ENCODE measurements around the gene MBD3L2B. TPM values are rescaled to one million over a fixed set of nuclear protein-coding genes. Genes with fewer than 3 reads are reported as not detected.
"Not testable (repeated sequence)": the region's sequence is repeated elsewhere in the genome, so short reads cannot be mapped to it uniquely, and the experiment has no call there.

MBD3L2B gene
- total RNA-seq, 1 donor from 2014 or later: not detected

DNA sequence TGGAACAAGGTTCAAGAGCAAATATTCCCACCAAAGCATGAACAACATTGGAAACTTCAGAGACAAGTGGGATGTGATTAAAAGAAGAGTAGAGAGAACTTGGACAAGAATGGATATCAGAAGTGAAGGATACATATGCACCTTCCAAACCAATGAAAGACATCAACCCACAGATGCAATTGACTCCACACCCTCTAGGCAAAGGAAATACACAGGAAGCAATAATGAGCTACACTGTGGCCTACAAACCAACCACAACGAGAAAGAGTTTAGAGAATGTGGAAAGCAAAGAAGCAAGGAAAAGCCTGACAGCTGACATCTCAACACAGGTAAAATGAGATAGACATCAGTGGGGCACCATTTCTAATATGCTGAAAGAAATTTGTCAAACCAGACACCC is 7.6 kb upstream of the MBD3L2B start:
- DNase-seq; intact Hi-C loops (cut with micrococcal nuclease); ATAC-seq: not testable (repeated sequence)

- no peak for ATAC-seq
- intact Hi-C loops (cut with micrococcal nuclease): no loop called here
- no peak for DNase-seq
Observed at GRCh38 chr19:7018828-7019227, 2.4 kb downstream of the MBD3L2B start.

GRCh38 chr19:7013678-7014077 is 7.6 kb downstream of the MBD3L2B start:
- intact Hi-C loops (cut with micrococcal nuclease): no loop called here

GRCh38 chr19:7010722-7011593 is 10.3 kb downstream of the MBD3L2B start:
- ATAC-seq: no peak
- DNase-seq: no peak
- intact Hi-C loops (cut with micrococcal nuclease): no loop called here

More at GRCh38 chr19:7013678-7014077, 7.6 kb downstream of the MBD3L2B start:
- DNase-seq: no peak
- ATAC-seq: no peak

GRCh38 chr19:7007859-7008258 is 13.4 kb downstream of the MBD3L2B start:
- intact Hi-C loops (cut with micrococcal nuclease): no loop called here
- no peak for ATAC-seq
- DNase-seq: no peak

DNA sequence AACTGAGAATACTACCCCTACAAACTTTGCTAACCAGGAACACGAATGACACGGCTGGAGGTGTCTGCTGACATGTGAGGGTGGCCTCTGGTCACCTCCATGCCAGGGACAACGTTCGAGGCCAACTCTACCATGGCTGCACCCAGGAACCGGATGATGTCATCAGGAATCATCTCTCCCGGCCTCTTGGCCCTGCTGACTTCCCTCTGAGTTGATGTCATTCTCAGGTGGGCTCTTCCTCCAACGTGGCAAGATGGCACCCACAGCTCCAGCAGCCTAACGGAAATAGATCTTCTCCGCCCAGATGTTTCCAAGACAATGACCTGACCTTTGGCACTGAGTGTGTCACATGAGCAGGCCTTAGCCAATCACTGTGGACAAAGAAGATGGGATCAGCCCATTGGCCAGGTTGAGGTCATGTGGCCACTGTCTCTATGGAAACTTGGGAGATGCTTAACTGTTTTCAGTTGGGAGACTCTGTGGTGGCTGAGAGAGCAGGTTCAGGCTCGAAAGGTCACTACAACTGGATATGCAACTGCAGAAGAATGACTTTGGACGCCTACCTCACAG is 15.0 kb downstream of the MBD3L2B start:
- ATAC-seq: no peak
- intact Hi-C loops (cut with micrococcal nuclease): no loop called here
- no peak for DNase-seq

- intact Hi-C loops (cut with micrococcal nuclease): no loop called here
- ATAC-seq: no peak
- DNase-seq: no peak
Observed at GRCh38 chr19:7004313-7004931, 16.8 kb downstream of the MBD3L2B start.

DNA sequence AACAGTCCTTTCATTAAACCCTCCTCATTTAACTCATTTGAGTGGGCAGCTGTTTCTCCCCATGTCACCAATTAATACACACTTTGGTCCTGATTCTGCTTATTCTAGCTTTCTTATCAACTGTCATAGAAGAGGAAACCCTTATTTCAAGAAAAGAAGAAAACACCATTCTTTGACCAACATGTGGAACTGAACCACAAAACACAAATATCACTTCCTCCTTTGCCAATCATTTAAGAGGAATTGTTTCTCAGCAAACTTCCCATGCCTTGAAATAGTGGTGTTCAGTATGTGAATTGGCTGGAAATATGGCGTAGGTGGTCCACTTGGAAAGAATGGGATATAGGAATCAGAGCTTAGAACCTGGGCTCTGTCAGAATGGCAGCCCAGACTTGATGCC is 20.4 kb downstream of the MBD3L2B start:
- DNase-seq (no peak), ATAC-seq (no peak)
- intact Hi-C loops (cut with micrococcal nuclease): no loop called here

DNA sequence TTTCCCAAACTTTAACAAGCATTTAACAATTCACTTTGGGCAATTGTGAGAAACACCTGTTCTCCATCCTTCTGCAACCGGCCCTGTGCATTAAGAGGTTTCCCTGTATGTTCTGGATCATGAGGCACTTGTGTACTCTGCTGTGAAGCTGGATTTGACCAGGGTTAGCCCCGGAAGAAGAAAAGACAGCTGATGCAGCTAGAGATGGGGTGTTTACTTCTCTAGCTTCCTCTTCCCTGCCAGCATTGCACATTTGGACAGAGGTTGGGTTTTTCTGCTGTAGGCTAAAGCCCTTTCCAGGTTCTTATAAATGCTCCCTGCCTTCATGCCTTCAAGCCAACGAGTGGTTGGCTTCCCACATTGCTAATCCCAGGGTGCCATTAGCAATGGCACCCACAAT is 20.9 kb downstream of the MBD3L2B start:
- ATAC-seq: peak; percentile 30
- DNase-seq: no peak
- intact Hi-C loops (cut with micrococcal nuclease): no loop called here

DNA sequence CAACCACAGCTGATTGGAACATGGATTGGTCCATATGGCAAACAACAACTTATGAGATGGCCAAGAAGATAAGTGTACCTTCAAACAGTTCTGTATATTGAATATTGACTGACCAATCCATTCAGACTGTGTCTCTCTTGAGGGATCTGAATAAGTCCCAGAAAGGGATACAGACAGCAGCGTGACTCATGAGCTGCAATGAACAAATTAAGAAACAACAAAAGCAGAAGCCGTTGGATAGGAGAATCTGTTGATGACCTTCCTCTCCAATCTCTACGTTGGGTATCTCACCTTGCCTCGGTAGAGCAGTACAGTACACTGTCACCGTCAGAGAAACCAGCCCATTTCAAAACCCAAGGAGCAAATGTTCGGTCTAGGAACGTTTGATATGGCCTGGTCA is 21.3 kb downstream of the MBD3L2B start:
- DNase-seq (no peak), ATAC-seq (no peak)
- intact Hi-C loops (cut with micrococcal nuclease): no loop called here

DNA sequence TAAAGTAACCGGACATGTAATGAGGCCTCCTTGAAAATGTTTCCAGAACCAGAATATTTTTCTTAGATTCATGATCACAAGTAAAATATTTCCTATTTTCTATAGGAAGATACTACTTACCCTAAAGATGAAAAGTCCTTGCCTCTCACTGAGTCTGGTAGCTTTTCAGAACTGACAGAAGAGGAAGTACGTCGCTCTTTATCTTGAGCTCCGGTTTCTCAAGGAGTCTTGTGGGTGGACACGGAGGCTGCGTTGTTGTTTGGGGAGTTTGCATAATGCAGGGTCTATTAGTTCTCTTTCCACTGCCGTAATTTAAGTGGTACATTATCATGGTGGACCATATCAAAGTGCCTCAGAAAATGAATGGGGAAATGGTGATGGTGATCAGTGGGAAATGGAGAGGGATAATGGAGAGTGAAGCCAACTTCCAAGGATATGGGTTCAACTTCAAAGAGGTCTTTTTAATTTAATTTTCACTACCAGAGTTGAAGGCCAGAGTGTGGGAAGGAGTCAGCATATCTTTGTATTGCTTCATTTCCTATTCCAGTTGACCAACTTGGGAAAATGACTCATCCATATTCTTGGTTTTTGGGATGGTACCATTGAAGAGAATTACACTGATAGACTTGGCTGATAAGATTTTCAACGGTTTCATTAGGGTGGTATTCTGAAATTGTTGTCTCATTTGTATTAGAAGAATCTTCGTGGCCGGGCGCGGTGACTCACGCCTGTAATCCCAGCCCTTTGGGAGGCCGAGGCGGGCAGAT is 23.4 kb downstream of the MBD3L2B start:
- no peak for DNase-seq
- intact Hi-C loops (cut with micrococcal nuclease): no loop called here
- ATAC-seq: no peak

- ATAC-seq: no peak
- no peak for DNase-seq
- intact Hi-C loops (cut with micrococcal nuclease): no loop called here
Observed at GRCh38 chr19:6996810-6997209, 24.4 kb downstream of the MBD3L2B start.

GRCh38 chr19:6995054-6995453 is 26.2 kb downstream of the MBD3L2B start:
- ATAC-seq (no peak), DNase-seq (no peak)
- intact Hi-C loops (cut with micrococcal nuclease): no loop called here

- DNase-seq: no peak
- intact Hi-C loops (cut with micrococcal nuclease): no loop called here
- no peak for ATAC-seq
Observed at GRCh38 chr19:6988257-6988656, 33.0 kb downstream of the MBD3L2B start.

GRCh38 chr19:6987850-6988249 is 33.4 kb downstream of the MBD3L2B start:
- DNase-seq (no peak), ATAC-seq (no peak)
- intact Hi-C loops (cut with micrococcal nuclease): no loop called here

- no peak for ATAC-seq
- DNase-seq: no peak
- intact Hi-C loops (cut with micrococcal nuclease): no loop called here
Observed at GRCh38 chr19:6983448-6983847, 37.8 kb downstream of the MBD3L2B start.

DNA sequence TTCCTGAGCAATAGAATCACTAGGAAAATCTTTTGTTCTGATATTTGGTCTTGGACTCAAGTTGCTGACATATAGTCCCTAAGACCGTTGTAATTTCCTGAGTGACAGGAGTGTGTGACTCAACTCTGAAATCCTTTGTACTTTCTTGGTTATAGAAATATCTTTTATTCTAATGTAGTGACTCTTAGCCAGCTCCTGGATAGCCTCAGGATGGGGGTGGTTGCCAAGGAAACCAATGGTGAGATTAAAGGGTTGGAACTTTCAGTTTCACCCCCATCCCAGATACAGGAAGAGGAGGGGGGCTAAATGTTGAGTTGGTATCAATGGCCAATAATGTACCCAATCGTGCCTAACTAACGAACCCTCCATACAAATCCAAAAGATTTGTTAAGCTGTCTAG is 41.8 kb downstream of the MBD3L2B start:
- intact Hi-C loops (cut with micrococcal nuclease): no loop called here
- ATAC-seq: no peak
- DNase-seq: no peak

GRCh38 chr19:6976197-6976596 is 45.0 kb downstream of the MBD3L2B start:
- DNase-seq (no peak), ATAC-seq (no peak)
- intact Hi-C loops (cut with micrococcal nuclease): no loop called here

DNA sequence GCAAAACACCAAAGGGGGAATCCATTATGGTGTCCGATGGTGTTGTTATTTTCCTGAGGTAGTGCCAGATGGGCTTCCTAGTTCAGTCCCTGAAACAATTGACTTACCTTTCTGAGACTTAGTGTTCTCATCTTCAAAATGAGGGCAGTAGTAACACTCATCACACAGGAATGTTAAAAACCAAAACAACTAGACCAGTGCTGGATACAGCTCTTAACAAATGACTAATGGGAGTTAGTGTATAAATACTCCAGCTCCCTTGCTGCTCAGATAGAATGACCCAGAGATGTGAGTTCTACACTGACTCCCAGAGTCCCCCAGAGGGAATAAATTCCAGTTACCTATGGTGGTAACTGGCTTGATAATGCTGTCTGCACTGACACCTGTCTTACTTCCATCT is 49.9 kb downstream of the MBD3L2B start:
- no peak for ATAC-seq
- intact Hi-C loops (cut with micrococcal nuclease): no loop called here
- no peak for DNase-seq

GRCh38 chr19:6970443-6970842 is 50.8 kb downstream of the MBD3L2B start:
- intact Hi-C loops (cut with micrococcal nuclease): no loop called here
- DNase-seq: no peak
- no peak for ATAC-seq

All from left ventricle myocardium superior (tissue), 1 donor.